ENCODE data around the gene PNMT.

Gene PNMT

GRCh38 chr17:39669897-39670735, 1.9 kb downstream of the PNMT start:
- no peak for DNase-seq (ENCODE audit: low read depth in 2 of 3, low spot score in 1 of 3)

DNA sequence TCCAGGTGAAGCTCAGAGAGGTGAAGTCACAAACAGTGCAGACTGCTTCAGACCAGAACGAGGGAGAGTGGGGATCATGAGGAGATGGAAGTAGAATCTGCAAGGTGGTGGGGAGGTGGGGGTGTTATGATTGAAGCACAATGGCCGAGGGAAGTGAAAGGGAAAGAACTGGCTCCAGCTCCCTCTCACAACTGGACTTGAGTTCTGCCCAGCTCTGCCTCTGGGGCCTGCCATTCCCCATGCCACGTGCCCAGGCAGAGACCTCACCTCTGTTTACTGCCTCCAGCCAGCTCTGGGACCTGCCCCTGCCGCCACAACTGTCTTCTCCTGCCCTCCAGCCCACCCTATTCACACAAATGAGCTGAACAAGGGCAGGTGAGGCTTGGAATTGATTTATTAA, 2.5 kb downstream of the PNMT start:
- no peak for DNase-seq (ENCODE audit: low read depth in 2 of 3, low spot score in 1 of 3)

DNA sequence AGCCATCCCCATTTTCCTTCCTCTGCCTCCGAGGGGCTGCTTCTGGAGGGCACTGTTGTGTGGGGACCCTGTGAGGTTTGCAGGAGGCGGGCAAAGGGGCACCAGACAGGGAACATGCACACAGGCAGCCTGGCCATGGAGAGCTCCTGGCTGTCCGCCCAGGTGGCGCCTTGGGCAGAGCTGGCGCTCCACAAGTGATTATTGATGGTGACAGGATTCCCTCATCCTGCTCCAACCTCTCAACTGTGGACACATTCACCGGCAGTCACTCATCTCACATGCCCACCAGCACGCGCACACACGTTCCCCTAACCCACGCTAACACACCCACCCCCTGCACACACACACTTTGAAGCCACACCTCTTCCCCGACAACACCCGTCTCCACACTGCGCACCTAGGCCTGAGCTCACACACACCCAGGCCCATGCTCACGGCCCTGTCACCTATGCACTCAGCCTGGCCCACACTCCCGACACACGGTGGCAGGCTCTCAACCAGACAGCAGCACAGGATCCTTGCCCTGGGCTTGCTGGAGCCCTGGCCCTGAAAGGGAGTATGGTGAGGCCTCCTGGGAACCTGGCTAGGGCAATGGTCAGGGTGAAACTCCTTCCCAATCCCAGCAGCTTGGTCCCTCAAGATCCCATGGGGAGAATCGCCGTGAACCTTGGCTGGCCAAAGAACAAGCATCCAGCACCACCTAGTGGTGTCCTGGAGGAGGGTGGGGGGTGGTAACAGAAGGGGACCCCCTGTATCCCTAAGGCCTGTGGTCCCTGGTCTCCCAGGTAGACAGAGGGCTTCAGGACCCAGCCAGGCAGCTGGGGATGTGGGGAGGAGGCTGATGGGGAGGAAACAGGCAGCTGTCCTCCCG, 3.6 kb downstream of the PNMT start:
- no peak for DNase-seq (ENCODE audit: low read depth in 2 of 3, low spot score in 1 of 3)

- DNase-seq (ENCODE audit: low read depth in 2 of 3, low spot score in 1 of 3): no peak
Observed at GRCh38 chr17:39672522-39673334, 4.5 kb downstream of the PNMT start.

DNA sequence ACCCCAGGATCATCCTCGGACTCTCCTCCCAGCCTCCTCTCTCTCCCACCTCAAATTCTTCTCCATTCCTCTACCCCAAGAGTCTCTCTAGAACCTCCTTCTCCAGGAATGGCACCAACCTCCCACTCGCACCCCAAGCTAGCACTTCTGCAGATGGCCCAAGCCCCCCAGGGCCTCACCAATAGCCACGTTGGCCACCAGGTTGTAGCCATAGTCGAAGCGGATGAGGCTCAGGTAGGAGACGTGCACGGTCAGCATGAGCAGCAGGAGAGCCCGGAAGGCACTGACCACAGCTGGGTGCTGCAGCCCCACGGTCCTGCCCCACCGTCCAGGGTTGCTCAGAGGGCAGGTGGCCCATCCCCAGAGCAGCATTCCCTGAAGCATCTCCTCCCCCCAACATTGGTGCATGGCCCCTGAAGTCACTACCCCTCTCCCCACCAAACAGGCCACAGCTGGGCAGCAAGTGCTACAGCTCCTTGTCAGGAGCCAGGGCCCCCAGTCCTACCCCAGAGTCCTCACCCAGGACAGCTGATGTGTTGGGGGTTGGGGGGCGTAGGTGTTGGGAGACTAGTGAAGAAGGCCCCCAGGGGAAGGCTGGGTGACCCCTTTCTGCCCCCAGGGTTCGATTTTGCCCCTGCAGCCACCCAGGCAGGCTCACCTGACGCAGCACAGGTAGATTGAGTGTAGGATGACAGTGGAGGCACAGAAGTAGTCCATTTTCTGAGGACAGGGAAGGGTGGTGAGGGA, 5.3 kb downstream of the PNMT start:
- no peak for DNase-seq (ENCODE audit: low read depth in 2 of 3, low spot score in 1 of 3)

DNA sequence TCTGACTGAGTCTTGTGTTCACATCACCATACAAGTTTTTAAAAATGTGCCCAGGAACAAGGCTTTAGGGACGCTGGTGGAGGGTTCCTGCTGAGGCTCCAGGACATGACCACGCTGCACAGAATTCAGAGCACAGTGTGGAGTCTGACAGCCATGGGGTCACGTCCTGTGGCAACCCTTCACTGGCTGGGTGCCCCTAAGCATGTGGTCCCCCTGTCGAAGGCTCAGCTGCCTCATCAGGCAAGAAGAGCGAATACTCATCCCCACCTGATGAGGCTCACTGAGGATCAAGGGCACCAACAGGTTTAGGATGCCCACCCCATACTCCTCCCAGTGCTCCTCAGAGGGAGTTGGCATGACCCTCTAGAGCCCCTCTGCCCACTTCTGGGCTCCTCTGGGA, 5.9 kb downstream of the PNMT start:
- no peak for DNase-seq (ENCODE audit: low read depth in 2 of 3, low spot score in 1 of 3)

DNA sequence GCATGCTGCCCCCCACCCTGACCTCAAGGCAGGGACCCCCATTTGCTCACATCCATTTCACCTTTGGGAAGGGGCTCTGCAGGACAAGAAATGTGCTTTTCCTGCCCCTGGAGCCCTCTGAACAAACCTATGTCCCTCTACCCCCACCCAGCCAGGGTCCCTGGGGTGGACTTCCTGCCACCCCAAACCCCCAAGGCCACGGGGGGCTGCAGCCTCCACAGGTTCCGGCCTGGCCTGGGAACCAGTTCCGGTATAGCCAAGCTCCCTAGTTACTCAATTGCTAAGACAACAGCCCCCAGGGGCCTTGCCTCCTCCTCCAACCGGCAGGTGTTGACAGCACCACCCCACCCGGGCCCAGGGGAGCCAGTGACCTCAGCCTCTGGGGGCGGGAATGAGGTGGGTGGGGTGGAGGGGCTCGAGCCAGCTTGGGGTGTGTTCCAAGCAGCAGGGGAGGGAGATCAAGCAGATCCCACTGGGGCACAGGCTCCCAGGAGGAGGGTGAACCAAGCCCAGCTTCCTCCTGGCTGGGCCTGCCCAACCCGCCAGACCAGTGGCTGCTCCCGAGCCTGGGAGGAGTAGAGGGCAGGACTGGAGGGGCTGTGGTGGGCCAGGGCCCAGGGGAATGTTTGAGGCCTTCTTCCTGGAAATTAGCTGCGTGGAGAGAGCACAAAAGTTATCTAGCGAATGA, 6.6 kb downstream of the PNMT start:
- no peak for DNase-seq (ENCODE audit: low read depth in 2 of 3, low spot score in 1 of 3)

- no peak for DNase-seq (ENCODE audit: low read depth in 2 of 3, low spot score in 1 of 3)
Observed at GRCh38 chr17:39675390-39676082, 7.3 kb downstream of the PNMT start.

DNA sequence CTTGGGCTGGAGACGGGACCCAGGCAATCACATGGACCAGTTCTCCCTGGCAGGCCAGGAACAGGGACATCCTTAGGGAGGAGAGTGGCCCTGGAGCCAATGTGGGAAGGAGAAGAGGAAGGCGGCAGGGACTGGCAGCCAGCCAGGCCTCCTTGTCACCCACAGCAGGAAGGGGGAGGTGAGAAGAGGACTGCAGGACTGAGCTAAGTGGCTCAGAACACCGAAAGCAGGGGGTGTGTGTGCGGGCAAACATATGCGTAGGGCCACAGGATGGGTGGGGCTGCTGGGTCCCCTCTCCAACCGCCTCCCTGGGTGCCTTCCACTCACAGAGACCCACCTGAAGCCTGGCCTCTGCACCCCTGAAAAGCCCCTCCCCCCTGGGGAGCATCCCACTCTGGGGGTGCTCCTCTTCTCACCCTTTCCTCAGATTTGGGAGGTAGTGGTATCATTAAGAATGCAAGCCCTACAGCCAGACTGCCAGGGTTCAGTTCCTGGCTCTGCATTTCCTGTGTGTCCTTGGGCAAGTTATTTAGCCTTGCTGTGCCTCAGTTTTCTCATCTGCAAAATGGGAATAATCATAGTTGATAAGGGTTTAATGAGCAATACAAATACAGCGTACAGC, 8.1 kb downstream of the PNMT start:
- DNase-seq (ENCODE audit: low read depth in 2 of 3, low spot score in 1 of 3): no peak

DNA sequence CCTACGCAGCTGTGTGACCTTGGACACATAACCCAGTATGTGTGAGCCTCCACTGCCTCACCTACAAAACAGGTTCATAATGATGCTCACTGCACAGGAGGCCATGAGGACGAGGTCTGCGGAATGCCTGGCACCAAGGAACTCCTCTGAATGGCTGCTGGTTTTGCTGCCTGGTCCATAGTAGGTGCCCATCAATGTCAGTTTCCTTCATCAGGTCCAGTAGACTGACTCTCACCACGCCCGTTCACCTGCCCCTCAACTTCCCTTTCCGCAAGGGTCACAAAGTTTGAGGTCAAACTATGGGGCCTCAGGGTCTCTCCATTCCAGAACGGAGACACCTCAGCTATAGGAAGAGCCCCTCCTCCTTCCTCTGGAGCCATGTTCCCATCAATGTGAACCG, 8.8 kb downstream of the PNMT start:
- no peak for DNase-seq (ENCODE audit: low read depth in 2 of 3, low spot score in 1 of 3)

- DNase-seq (ENCODE audit: low read depth in 2 of 3, low spot score in 1 of 3): no peak
Observed at GRCh38 chr17:39677542-39678339, 9.5 kb downstream of the PNMT start.

GRCh38 chr17:39678340-39679116, 10.3 kb downstream of the PNMT start:
- no peak for DNase-seq (ENCODE audit: low read depth in 2 of 3, low spot score in 1 of 3)

GRCh38 chr17:39679521-39680192, 11.4 kb downstream of the PNMT start:
- no peak for DNase-seq (ENCODE audit: low read depth in 2 of 3, low spot score in 1 of 3)

DNA sequence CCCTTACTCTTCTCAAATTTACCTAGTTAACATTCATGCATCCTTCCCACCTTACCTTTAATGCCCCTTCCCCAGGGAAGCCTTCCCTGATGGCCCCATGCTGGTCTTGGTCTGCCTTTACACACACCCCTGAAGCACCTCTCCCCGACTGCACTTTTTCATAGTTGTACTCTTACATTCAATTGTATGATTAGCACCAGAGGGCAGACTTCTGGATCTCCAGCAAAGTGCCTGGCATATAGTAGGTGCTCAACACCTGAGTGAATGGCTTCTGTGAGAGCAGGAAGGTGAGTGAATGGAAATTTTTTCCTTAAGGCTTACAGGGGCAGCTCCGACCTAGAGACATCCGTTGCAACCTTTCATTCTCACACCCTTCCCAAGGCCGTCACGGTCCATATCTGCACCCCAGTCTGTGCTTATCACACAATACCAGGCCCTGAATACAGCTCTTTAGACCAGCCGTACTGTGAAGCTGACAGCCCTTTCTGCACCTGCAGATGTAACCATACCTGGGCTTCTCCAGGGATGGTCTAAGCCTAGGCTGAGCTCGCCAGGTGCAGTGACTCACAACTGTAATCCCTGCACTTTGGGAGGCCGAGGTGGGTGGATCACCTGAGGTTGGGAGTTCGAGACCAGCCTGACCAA, 15.2 kb downstream of the PNMT start:
- DNase-seq (ENCODE audit: low read depth in 2 of 3, low spot score in 1 of 3): no peak

GRCh38 chr17:39684369-39685192, 16.3 kb downstream of the PNMT start:
- no peak for DNase-seq (ENCODE audit: low read depth in 2 of 3, low spot score in 1 of 3)

DNA sequence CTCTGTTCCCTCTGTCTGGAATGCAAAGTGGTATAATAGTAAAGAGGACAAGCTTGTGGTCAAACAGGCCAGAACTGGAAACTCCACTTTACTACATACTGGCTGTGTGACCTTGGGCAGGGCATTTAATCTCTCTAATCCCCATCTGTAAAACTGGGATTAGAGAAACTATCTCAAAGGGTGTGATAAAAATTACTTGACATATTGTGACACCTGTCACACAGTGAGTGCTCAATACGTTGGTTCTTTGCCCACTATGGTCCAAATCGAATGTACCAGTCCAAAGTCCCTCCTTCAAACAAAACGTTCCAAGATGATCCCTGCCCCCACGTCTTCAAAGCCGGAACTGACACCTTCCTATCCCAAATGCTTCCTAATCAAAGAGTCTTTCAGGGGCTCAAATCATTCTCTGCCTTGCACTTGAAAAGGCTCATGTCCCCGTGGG, 18.9 kb downstream of the PNMT start:
- DNase-seq (ENCODE audit: low read depth in 2 of 3, low spot score in 1 of 3): no peak
